GM18907 (cell line): ENCODE measurements around the gene CLHC1.

Experiments used
- ATAC-seq: cut with Tn5 transposase; IDR thresholded peaks from one replicate; pipeline ENCODE4 v1.9.1; 2021; ENCODE audit warnings: mild to moderate bottlenecking, moderate library complexity; ENCODE audit not compliant: unreplicated experiment

The CLHC1 gene

DNA sequence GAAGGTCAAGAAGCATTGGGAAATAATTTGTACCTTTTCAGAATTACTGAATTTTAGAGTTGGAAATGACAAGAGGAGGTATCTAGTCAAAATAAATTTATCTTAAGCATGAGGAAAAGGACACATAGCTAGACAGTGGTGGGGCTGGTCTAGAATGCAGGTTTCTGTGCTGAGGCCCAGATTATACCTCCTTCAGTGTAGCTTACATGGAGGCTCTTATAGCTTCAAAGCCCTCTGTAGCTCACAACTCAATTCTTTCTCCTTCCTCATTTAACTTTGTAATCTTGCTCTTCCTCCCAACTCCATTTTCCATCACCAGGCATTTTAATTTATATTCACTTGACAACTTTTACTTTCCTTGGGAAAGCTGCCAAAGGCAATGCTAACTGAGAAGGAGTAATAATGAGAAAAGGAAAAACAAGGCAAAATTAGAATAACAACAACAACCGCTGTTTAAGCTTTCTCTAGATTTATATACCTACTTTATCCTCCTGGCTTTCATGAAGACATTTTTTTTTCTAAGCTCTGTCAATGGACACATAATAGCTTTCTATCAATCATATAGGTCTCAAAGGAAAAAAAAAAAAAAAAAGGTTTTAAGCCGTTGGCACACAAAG lies 58.5 kb downstream of the CLHC1 start:
- ATAC-seq = no peak

DNA sequence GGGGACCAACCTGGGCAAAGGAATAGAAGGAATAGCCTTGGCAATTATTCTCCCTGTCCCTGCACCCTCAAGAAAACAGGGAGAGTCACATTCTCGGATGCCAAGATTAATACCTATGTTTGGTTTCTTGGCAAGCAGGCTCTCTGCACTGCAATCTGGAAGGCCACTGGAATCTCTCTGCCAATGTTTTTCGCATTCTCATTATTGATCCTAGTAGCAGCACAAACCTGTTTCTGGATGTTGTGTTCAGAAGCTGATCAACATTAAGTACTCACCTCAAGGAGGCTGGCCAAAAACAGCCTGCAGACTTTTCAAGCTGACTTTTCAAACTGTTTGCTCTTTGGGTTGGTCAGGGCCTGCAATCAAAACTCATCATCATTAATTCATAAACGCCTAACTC lies 62.2 kb downstream of the CLHC1 start:
- ATAC-seq = no peak

DNA sequence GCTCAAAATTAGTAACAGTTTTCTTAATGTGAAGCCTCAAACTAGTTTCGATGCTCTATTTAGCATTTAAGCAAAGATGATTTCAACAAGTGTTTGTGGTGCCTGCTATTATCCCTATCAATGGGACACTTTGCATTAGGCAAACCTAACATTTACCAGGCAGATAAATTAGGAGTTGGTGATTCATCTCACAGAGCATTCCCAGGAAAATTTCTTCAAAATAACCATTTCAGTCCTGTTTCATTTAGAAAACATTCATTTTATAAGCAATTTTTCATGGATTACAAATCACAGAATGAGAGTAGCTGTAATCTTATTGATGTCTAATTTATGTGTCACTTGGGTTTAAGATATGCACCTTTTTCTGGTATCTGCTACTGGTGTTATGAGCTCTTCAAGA lies 62.7 kb downstream of the CLHC1 start:
- ATAC-seq = no peak

DNA sequence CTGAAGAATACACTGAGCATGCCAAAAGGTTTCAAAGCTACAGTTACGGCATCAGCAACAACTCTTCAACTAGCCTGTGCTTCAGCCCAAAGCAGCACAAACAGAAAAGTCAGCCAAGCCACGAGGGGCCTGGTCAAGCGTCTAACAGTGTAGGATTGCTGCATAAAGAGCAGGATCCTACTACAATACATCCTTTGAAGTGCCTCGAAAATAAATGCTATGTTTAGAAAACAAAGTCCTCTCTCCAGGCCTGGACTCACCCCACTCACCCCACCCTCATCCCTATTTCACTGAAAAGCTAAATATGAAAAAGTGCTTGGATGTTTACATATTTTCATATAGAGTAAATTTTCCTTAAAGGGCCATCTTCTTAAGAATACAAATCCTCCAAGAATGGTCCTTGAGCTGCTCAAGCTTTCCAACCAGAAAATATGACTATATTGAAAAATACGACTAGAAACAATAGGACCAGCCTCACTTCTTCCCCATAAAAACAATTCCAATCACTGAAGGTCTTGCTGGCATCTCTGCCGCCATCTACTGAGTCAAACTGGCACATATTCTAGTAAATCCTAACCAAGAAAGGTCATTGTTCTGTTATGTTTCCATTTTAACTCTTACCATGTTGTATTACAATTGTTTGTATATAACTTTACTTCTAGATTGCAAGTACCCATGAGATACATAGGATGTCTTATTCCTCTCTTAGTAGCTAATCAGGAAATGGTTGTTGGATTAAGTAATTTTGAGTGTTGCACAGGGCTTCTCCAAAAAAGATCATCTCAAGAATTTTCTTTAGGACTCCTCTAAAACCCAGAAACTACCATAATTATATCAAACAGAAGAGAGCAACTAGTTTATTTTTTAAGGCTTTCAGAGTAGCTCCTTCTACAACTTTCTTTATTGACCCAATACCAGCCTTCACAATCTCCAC lies 63.6 kb downstream of the CLHC1 start:
- ATAC-seq = peak; percentile 63

DNA sequence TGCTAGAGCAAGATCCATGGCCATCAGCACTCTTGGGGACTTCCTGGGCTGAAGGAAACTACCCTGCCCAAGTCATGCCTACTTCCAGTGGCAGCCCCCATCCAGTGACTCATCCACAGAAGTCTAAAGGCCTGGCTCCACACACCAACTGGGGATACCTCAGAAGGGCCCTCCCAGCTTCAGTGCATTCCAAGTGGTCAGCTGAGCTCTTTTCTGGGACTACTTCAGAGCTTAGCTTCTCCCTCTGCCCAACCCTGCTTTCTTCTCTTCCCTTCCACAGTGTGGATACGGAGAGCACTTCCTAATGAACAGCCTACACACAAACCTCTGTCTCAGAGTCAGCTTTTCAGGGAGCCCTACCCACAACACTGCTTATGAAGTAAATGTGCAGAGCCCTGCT lies 66.5 kb downstream of the CLHC1 start:
- no peak for ATAC-seq

DNA sequence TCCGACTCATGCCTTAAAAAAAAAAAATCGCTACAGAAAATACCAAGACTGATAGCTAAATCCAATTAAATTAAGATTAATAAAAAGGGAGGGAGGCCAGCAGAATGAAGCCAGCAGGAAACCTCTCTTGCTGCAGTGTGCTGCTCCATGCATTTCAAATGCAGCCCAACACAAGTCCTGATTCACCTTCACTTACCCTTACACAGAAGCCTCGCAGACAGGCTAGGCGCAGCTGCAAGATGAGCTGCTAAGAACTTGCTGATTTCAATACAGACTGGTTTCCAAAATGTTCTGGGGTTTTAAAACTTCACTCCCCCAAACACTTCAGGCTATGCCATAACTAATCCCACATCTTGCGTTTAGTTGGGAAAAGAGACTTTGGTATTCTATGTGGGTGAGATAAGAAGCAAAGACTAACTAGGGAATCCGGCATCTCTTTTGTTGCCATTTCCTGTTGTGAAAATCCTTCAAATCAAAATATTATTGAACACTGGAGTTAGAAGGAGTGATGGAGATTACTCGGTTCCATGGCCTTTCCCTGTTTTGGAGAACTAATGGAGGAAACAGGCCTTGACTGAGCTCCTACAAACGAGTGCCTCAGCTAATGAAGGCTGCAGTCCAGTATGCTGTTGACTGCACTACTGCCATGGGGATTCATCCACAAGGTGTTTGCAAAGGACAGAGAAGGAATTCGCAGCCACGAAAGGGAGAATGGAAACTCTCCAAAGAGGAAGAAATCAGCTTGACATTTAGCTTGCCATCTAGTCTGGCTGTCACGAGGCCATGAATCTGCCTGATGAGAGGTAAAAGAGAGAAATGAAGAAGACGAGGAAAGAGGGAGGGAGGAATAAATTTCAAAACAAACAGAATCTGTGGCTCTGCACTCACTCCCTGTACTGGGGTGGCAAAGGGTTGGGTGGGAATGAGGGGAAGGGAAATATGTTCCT lies 67.3 kb downstream of the CLHC1 start:
- ATAC-seq = no peak

DNA sequence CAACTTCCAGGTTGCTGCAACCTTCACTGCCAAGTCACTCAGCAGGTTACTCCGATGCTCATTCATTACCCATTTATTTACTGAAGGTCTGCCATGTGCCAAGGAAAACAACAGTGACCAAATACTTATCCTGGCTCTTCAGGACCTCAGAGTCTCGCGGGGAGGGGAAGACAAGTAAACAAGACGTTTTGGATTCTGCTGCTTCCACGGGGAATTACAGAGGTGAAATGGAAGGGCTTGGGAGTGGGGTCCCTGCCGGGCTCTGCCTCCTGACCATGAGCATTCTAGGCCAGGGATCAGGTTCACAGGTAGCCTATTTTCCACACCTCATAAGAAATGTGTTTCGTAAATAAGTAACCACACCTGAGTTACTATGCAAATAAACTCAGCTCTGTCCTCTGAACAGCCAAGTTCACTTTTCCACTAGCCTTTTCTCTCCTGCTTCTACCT lies 68.1 kb downstream of the CLHC1 start:
- no peak for ATAC-seq

DNA sequence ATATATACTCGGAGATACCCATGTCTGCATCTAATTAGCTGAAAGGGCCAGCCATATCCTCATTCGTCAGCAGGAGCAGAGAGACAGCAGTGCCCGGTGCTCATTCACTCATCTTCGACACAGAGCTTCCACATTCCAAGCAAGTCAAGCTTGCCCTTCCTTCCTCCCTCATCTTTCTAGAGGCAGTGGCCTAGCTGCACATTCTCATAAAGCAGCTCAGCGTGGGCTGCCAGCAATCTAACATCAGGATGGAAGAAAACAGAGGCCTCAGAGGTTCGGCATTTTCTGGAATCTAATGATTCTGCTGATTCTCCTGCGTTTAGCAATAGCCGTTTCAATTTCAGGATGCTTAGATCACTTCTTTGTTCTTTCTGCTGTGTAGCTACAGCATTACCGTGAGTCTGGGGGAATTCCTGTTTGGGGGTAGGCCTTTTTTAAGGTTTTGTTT lies 68.8 kb downstream of the CLHC1 start:
- ATAC-seq = no peak

DNA sequence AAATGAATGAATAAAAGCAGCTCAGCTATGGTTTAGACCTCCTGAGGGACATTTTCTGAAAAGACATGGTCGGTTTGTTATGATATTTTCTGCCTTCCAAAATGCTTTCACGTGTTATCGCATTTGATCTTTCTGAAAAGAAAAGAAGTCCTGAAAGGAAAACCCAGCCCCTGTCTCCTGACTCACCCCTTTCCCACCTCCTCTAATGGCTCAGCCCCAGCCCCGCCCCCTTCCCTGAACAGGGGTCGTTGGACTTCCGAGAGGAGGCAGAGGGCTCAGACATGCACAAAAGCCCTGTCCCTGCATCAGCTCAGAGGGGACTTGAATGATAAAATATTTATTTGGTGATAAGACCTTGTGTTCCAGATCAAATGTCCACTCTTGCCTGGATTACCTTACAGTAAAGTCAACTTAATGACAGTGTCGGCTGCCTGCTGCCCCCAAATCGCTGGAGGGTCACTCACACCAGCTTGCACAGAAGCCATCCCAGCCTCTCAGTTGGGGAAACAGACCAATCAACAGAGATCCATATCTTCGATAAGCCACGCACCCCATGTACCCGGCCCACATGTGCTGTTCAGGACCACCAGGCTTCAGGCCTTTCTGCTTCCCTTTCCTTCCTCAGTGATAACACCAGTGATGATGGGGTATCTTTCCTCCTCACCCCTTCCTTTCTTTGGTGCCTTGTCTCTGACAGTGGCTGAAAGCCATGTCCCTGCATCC lies 69.6 kb downstream of the CLHC1 start:
- ATAC-seq = no peak

DNA sequence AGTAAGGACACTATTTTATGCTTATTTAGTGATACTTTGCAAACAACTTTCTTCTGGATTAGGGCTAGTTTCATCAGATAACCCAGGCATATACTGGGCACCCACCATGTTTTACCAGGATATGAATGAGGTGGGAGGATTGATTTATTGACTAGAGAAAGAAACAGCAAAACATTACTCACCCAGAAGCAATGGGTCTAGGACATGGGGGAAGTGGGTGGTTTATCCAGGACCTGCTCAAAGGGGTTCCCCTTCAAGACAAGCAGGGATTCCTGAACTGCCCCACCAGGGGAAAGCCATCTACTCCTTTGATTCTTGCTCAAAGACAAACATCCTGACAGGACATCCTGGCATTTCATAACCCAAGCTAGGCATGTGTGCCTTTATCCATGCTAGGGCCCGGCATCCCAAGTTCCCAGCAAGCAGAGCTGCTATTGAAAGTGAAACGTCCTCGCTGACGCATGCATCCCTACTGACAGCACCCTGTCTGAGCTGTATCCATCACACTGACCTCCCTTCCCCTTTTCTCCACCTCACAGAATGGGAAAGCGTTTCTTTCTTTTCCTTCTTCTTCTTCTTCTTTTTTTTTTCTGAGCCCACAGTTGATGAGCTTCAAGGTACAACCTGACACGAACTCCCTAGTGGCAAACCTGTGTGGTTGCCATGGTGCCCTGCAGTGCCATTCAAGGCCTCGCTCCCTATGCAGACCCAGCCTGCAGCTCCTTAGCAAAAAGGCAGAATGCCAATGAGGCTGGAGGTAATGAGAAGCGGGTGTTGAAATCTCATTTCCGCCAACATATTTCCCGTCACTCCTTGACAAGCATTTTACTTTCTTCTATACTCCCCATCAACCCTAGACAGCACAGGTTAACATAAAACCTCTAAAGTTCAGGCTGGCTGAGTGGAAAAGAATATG lies 70.5 kb downstream of the CLHC1 start:
- no peak for ATAC-seq

DNA sequence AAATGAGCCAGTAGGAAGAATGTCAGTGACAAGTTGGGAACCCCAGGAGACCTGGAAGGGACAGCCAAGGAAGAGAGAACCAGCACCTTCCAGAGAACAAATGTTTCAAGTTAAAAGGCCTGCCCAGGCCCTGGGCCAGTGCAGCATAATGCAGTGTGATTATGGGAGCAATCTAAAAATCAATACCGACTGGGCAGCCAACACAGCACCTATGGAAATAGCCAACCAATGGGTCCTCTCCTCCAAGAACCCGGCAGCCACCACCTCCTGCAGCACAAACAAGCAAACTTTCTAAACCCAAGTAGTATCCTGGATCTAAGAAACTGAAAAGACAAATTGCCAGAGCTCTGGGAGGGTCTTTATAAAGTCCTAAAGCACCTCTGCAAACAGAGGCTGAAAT lies 71.7 kb downstream of the CLHC1 start:
- ATAC-seq = no peak

DNA sequence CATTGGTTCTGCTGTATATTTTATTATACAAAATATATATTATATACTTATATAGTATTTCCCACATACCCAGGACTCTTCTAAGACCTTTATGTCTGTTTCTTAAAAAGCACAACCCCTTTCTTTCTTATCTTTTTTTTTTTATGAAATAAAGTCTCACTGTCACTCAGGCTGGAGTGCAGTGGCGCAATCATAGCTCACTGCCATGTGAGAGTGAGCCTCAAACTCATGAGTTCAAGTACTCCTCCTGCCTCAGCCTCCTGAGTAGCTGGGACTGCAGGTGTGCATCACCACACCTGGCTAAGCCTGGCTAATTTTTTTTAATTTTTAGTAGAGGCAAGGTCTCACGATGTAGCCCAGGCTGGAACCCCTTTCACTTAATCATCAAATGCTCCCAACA lies 72.3 kb downstream of the CLHC1 start:
- no peak for ATAC-seq

DNA sequence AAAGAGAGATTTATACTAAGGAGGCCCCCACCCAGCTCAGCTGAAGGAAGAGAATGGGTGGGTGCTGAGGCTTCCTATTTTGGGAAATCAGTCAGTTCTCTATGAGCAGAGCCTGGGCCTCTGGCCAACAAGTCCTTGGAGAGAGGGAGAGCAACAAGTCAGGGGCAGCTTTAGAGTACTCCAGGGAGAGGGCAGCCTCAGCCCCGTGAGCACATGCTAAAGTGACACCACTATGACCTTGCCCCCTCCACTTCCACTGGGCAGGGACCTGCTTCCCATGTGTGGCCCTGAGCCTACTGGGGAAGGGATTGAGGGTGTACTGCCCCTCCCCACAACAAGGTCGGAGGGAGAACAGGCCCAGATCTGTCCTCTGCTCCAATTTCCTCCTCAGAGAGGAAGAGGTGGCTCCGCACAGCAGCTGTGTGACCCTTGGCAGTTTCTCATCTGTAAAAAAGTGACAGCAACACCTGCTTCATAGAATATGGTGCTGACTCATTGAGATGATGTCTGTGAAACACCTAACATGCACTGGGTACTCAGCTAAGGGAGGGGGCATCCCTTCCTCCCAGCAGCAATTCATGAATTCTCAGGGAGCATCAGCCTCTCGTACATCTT lies 72.9 kb downstream of the CLHC1 start:
- peak; percentile 83 for ATAC-seq

DNA sequence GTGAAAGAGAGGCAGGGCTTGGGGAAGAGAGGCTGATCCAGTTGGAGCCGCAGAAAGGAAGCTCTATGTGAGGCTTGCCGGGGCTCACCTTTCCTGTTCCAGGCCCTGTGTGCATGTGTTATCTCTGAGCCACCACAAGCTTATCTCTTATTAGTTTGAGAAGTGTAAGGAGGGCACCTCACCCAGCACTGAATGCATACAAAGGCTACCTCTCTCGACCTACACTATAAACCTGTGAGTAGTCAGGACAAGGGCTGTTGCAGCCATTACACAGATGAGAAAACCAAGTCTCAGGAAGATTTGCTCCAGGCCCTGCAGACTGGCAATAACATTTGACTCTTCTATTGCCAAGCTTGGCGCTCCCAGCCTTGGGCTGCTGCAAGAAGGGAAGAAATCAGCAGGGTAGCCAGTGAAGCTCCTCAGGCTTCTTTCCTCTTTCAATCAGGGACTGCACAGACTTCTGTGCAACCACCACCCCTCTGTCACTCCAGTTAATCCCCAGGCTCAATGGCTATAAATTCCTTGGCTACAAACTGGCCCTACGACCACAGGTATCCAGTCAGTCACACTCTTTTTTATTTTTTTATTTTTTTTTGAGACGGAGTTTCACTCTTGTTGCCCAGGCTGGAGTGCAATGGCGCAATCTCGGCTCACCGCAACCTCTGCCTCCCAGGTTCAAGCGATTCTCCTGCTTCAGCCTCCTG lies 73.8 kb downstream of the CLHC1 start:
- no peak for ATAC-seq

DNA sequence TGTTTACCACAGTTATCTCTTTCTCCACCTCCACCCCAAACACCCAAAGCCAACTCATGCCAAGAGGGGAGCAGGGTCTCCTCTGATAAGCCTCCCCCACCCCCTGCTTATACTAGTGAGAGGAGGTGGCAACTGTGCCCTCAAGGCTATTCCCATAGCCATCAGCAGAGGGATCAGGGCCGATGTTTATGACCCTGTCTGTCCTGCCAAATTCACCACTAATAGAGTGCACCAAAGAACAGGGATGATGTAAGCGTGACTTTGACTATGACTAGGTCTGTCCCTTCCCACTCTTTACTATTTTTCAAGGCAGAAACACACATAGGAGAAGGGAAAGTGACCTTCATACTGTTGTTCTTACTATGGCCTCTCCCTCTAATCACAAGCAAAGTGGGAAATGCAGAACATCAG lies 74.6 kb downstream of the CLHC1 start:
- no peak for ATAC-seq

DNA sequence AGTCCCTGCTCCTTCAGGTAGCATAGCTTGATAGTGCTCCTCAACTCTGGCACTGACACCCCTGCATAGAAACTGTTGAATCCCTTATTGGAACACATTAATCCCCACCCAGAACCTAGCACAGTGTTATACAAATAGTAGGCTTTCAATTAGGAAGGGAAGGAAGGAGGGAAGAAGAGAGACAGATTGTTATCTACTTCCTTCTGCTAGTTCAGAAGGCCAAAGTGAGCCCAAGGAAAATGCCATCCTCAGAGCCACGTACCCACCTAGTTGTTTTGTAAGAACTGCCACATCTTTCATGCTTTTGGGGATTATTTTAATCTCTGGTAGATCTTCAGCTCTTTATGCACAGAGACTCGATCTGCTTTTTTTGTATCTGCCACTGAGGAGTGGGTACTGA lies 75.1 kb downstream of the CLHC1 start:
- ATAC-seq = no peak

DNA sequence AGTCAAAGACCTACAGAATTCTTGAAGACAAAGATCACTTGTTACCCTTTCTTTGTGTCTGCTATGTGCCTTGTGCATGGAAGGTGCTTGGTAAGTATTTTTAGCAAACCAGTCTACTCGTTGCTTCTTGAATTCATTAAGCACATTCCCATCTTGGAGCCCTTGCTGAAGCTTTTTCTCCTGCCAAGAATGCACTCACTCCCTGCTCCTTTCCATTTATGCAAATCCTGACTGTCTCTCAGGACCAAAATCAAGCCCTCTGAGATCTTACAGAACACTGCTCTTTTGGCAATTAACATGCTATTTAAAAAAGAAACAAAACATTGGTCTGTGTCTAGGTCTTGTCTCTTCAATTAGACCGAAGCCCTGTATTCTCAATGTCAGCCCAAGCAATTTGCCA lies 75.8 kb downstream of the CLHC1 start:
- ATAC-seq = no peak

DNA sequence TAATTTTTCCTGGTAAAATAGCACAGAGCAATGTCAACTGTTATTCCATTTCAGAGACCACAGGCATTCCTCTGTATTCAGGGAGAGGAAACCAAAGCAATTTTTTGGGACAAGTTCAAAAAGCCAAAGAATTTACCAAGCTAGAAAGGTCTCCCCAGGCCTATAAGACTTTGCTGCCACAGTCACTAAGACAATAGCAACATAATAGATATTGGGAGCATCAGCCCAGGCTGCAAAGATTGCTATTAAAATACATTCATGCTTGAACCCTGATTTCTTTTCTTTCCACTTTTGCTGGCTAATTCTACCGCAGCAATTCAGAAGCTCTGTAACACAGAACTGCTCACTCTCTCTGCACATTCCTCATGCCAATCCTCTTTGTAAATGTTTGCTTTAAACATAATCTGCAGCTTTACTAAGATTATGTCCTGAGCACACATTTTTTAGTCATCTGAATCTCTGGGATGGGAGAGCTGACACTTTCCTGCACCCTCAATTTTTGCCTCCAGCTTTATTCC lies 76.3 kb downstream of the CLHC1 start:
- no peak for ATAC-seq
